ENCODE measurements around the gene PGAP2.

Gene PGAP2

DNA sequence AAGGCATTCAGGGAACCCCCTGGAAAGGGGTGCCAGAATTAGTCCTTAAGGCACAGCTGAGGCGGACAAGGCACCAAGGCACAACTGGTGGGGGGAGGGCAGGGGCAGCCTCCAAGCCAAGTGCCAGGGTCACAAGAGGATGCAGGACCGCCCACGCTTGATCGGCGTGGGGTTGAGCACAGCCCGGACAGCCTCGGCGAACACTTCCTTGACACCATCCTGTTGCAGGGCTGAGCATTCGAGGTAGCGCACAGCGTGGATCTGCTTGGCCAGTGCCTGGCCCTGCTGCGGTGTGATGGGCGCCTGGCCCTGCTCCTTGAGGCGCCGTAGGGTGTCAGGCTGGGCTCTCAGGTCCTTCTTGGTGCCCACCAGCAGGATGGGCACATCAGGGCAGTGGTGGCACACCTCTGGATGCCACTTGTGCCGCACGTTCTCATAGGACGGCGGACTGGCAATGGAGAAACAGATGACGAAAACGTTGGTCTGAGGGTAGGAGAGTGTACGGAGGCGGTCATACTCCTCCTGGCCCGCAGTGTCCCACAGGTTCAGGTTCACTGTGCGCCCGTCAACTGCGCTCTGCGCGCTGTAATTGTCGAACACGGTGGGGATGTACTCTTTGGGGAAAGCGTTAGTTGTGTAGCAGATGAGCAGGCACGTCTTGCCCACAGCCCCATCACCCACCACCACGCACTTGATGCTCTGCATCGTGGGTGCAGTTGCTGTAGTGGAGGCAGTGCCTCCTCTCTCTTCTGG lies 19.2 kb downstream of the PGAP2 start:
- no peak for DNase-seq (ENCODE audit: insufficient read length, low spot score)
- peak; percentile 9 for FAIRE-seq
- TF ChIP-seq POLR2A (IDR thresholded peaks at IDR 0.05; ENCODE audit: low read depth, low read length) (no peak), SPI1 (IDR thresholded peaks at IDR 0.05; ENCODE audit: low read depth, low read length) (no peak), POLR2AphosphoS5 (IDR thresholded peaks at IDR 0.05; ENCODE audit: low read depth, low read length) (0 out of 2 replicates have a peak, but pooled peaks have one; percentile 20), TAF1 (IDR thresholded peaks at IDR 0.05; ENCODE audit: low read depth, low read length) (no peak), PAX5 (IDR thresholded peaks at IDR 0.05; ENCODE audit: insufficient read depth, low read length, severe bottlenecking) (no peak)

- TF ChIP-seq POLR2AphosphoS5 (IDR thresholded peaks at IDR 0.05; ENCODE audit: low read depth, low read length) (no peak), PAX5 (IDR thresholded peaks at IDR 0.05; ENCODE audit: insufficient read depth, low read length, severe bottlenecking) (no peak), POLR2A (IDR thresholded peaks at IDR 0.05; ENCODE audit: low read depth, low read length) (no peak), TAF1 (IDR thresholded peaks at IDR 0.05; ENCODE audit: low read depth, low read length) (no peak), POU2F2 (IDR thresholded peaks at IDR 0.05; ENCODE audit: low read depth, low read length) (no peak), SPI1 (IDR thresholded peaks at IDR 0.05; ENCODE audit: low read depth, low read length) (no peak)
- FAIRE-seq: no peak
- DNase-seq (ENCODE audit: insufficient read length, low spot score): no peak
These were observed 21.7 kb downstream of the PGAP2 start for GRCh38 chr11:3830088-3830487.

DNA sequence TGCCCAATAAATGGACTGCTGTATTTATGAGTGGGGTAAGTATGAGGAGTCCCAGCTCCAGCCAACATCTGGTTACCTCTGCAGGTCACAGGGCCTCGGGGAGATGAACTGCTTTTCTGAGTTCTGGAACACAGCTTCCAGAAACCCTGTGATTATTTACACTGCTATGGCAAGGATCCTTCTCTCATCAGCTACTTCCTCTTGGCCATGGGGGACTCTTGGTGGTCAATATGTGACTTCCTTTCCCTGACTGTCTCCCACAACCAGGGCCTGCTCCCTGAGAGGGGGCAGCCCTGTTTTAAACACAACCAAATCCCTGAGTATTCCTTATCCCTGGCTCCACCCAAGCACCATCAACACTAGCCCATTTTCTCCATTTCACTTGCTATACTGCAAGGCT lies 22.4 kb downstream of the PGAP2 start:
- TF ChIP-seq PAX5 (IDR thresholded peaks at IDR 0.05; ENCODE audit: insufficient read depth, low read length, severe bottlenecking) (no peak), POU2F2 (IDR thresholded peaks at IDR 0.05; ENCODE audit: low read depth, low read length) (no peak), POLR2A (IDR thresholded peaks at IDR 0.05; ENCODE audit: low read depth, low read length) (no peak), SPI1 (IDR thresholded peaks at IDR 0.05; ENCODE audit: low read depth, low read length) (no peak), POLR2AphosphoS5 (IDR thresholded peaks at IDR 0.05; ENCODE audit: low read depth, low read length) (no peak), TAF1 (IDR thresholded peaks at IDR 0.05; ENCODE audit: low read depth, low read length) (no peak)
- no peak for DNase-seq (ENCODE audit: insufficient read length, low spot score)
- no peak for FAIRE-seq

DNA sequence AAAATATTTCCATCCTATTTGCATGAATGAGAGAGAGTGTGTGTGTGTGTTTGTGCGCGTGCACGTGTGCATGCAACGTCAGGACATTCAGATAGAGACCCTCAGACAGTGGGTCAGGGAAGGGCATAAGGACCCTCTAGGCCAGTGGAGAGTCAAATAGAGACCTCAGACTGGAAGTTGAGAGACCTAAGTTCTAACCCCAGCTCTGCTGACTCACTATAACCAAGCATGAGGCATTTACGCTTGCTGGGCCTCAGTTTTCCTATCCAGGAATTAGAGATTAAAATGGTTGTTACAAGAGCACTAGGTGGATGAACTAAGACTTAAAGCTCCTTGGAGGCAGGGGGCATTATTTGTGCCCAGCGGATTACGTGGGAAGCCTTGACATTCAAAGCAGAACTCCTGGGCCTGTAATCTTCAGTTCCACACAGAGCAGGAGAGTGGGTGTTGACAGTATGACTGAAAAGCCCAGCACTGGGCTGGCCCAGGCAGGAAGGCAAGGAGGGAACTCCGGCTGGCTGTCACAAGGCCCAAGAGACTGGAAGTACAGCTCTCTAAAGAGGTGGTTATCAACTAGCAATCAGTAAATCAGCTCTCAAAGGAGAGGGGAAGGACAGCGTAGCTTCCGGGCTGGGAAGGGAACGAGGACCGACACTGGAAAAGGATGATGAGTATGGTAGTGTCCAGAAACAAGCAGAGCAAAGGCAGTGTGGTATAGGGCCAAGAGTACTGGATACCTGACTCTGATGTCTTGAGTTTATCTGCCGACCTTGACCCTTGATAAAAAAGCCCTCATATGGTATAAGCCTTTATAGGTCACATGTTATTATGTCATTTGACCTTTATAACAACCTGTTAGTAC lies 23.2 kb downstream of the PGAP2 start:
- FAIRE-seq (no peak), DNase-seq (ENCODE audit: insufficient read length, low spot score) (no peak)
- TF ChIP-seq TAF1 (IDR thresholded peaks at IDR 0.05; ENCODE audit: low read depth, low read length): no peak
- TF ChIP-seq PAX5 (IDR thresholded peaks at IDR 0.05; ENCODE audit: insufficient read depth, low read length, severe bottlenecking): no peak
- no peak for TF ChIP-seq POLR2A (IDR thresholded peaks at IDR 0.05; ENCODE audit: low read depth, low read length)
- no peak for TF ChIP-seq POU2F2 (IDR thresholded peaks at IDR 0.05; ENCODE audit: low read depth, low read length)
- no peak for TF ChIP-seq POLR2AphosphoS5 (IDR thresholded peaks at IDR 0.05; ENCODE audit: low read depth, low read length)
- TF ChIP-seq SPI1 (IDR thresholded peaks at IDR 0.05; ENCODE audit: low read depth, low read length): no peak

- no peak for TF ChIP-seq POU2F2 (IDR thresholded peaks at IDR 0.05; ENCODE audit: low read depth, low read length)
- TF ChIP-seq TAF1 (IDR thresholded peaks at IDR 0.05; ENCODE audit: low read depth, low read length): no peak
- no peak for TF ChIP-seq POLR2A (IDR thresholded peaks at IDR 0.05; ENCODE audit: low read depth, low read length)
- TF ChIP-seq SPI1 (IDR thresholded peaks at IDR 0.05; ENCODE audit: low read depth, low read length): no peak
- no peak for TF ChIP-seq POLR2AphosphoS5 (IDR thresholded peaks at IDR 0.05; ENCODE audit: low read depth, low read length)
- no peak for TF ChIP-seq PAX5 (IDR thresholded peaks at IDR 0.05; ENCODE audit: insufficient read depth, low read length, severe bottlenecking)
- DNase-seq (ENCODE audit: insufficient read length, low spot score) (no peak), FAIRE-seq (no peak)
These were observed 24.5 kb downstream of the PGAP2 start for GRCh38 chr11:3832816-3833215.

DNA sequence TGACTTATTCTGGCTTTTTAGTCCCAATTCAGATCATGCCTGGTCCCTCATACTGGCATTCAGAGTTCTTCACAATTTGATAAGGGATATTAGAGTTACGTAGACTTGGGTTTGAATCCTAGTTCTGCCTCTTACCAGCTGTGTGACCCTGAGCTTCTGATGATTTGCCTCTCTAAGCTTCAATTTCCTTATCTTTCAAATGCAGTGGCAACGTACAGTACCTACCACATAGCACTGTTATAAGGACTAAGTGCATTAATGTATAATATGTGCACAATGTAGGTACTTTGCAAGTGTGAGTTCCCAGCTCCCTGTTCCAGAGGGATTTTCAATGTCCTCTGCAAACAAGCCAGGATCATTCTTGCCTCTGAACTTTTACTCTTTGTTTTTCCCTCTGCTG lies 25.1 kb downstream of the PGAP2 start:
- no peak for FAIRE-seq
- no peak for TF ChIP-seq POU2F2 (IDR thresholded peaks at IDR 0.05; ENCODE audit: low read depth, low read length)
- no peak for TF ChIP-seq TAF1 (IDR thresholded peaks at IDR 0.05; ENCODE audit: low read depth, low read length)
- no peak for TF ChIP-seq POLR2AphosphoS5 (IDR thresholded peaks at IDR 0.05; ENCODE audit: low read depth, low read length)
- no peak for TF ChIP-seq PAX5 (IDR thresholded peaks at IDR 0.05; ENCODE audit: insufficient read depth, low read length, severe bottlenecking)
- DNase-seq (ENCODE audit: insufficient read length, low spot score): no peak

GRCh38 chr11:3834349-3834663 lies 25.9 kb downstream of the PGAP2 start:
- FAIRE-seq: no peak
- no peak for DNase-seq (ENCODE audit: insufficient read length, low spot score)
- TF ChIP-seq POLR2AphosphoS5 (IDR thresholded peaks at IDR 0.05; ENCODE audit: low read depth, low read length) (no peak), POU2F2 (IDR thresholded peaks at IDR 0.05; ENCODE audit: low read depth, low read length) (no peak), PAX5 (IDR thresholded peaks at IDR 0.05; ENCODE audit: insufficient read depth, low read length, severe bottlenecking) (no peak), TAF1 (IDR thresholded peaks at IDR 0.05; ENCODE audit: low read depth, low read length) (no peak), SPI1 (IDR thresholded peaks at IDR 0.05; ENCODE audit: low read depth, low read length) (no peak), POLR2A (IDR thresholded peaks at IDR 0.05; ENCODE audit: low read depth, low read length) (no peak)

GRCh38 chr11:3834664-3835461 lies 26.5 kb downstream of the PGAP2 start:
- FAIRE-seq (no peak), DNase-seq (ENCODE audit: insufficient read length, low spot score) (no peak)
- TF ChIP-seq SPI1 (IDR thresholded peaks at IDR 0.05; ENCODE audit: low read depth, low read length) (peak; percentile 50; the same call in 1 of the 2 replicates), PAX5 (IDR thresholded peaks at IDR 0.05; ENCODE audit: insufficient read depth, low read length, severe bottlenecking) (no peak)

GRCh38 chr11:3835751-3836150 lies 27.4 kb downstream of the PGAP2 start:
- DNase-seq (ENCODE audit: insufficient read length, low spot score) (no peak), FAIRE-seq (no peak)
- no peak for TF ChIP-seq POLR2A (IDR thresholded peaks at IDR 0.05; ENCODE audit: low read depth, low read length)
- TF ChIP-seq POLR2AphosphoS5 (IDR thresholded peaks at IDR 0.05; ENCODE audit: low read depth, low read length): no peak
- TF ChIP-seq SPI1 (IDR thresholded peaks at IDR 0.05; ENCODE audit: low read depth, low read length): no peak
- no peak for TF ChIP-seq PAX5 (IDR thresholded peaks at IDR 0.05; ENCODE audit: insufficient read depth, low read length, severe bottlenecking)
- no peak for TF ChIP-seq TAF1 (IDR thresholded peaks at IDR 0.05; ENCODE audit: low read depth, low read length)
- no peak for TF ChIP-seq POU2F2 (IDR thresholded peaks at IDR 0.05; ENCODE audit: low read depth, low read length)
